Measurements from ENCODE around the gene KRT9. TPM values are rescaled to one million over a fixed set of nuclear protein-coding genes. Genes with fewer than 3 reads are reported as not detected.

The KRT9 gene
- total and polyA plus RNA-seq, 7 donors: not detected

GRCh38 chr17:41536741-41537613, 34.9 kb downstream of the KRT9 start:
- intact Hi-C loops (cut with DNase I): no loop called here
- no peak for TF ChIP-seq POLR2A (IDR thresholded peaks at IDR 0.05)
- no peak for TF ChIP-seq EP300 (IDR thresholded peaks at IDR 0.05)
- TF ChIP-seq POLR2AphosphoS5 (IDR thresholded peaks at IDR 0.05): no peak
- no peak for TF ChIP-seq CTCF (IDR thresholded peaks at IDR 0.05)
- H3K36me3 ChIP-seq: no peaks in the 10 kb centered on the region
- H3K9me3 ChIP-seq: no peaks in the 10 kb centered on the region
- no peak for DNase-seq
- H3K27ac ChIP-seq: no peak overlapping the region
- WGBS, 2 donors: 89 to 90% methylated on average over 7 of the region's 7 CpGs
- no peaks in the 10 kb centered on the region for H3K4me1 ChIP-seq
- peaks cover 0 to 7% (median 0%) of the 10 kb centered on the region in 3 donors for H3K27me3 ChIP-seq
- no peak overlapping the region for H3K4me3 ChIP-seq

- Histone ChIP-seq H3K4me3 (no peak overlapping the region), H3K4me1 (no peaks in the 10 kb centered on the region), H3K36me3 (no peaks in the 10 kb centered on the region), H3K27ac (no peak overlapping the region), H3K9me3 (no peaks in the 10 kb centered on the region), H3K27me3 (peaks cover 0 to 7% (median 4%) of the 10 kb centered on the region in 3 donors)
- no peak for TF ChIP-seq EP300 (IDR thresholded peaks at IDR 0.05)
- TF ChIP-seq CTCF (IDR thresholded peaks at IDR 0.05): no peak
- TF ChIP-seq POLR2AphosphoS5 (IDR thresholded peaks at IDR 0.05): no peak
- TF ChIP-seq POLR2A (IDR thresholded peaks at IDR 0.05): no peak
- WGBS, 2 donors: 62 to 68% methylated on average over 15 of the region's 15 CpGs
- DNase-seq: no peak
- intact Hi-C loops (cut with DNase I): no loop called here
Measured at GRCh38 chr17:41535764-41536481, 35.9 kb downstream of the KRT9 start.

- H3K9me3 ChIP-seq: no peaks in the 10 kb centered on the region
- H3K4me3 ChIP-seq: no peak overlapping the region
- H3K27me3 ChIP-seq: peaks cover 0 to 13% (median 12%) of the 10 kb centered on the region in 3 donors
- H3K4me1 ChIP-seq: no peaks in the 10 kb centered on the region
- intact Hi-C loops (cut with DNase I): no loop called here
- TF ChIP-seq CTCF (IDR thresholded peaks at IDR 0.05): no peak
- no peak for TF ChIP-seq EP300 (IDR thresholded peaks at IDR 0.05)
- TF ChIP-seq POLR2AphosphoS5 (IDR thresholded peaks at IDR 0.05): no peak
- no peak for TF ChIP-seq POLR2A (IDR thresholded peaks at IDR 0.05)
- no peaks in the 10 kb centered on the region for H3K36me3 ChIP-seq
- WGBS, 2 donors: 77 to 80% methylated on average over 7 of the region's 7 CpGs
- DNase-seq: no peak
- H3K27ac ChIP-seq: no peak overlapping the region
Measured at GRCh38 chr17:41534899-41535546, 36.8 kb downstream of the KRT9 start.

GRCh38 chr17:41533613-41534012, 38.2 kb downstream of the KRT9 start:
- no peak overlapping the region for H3K4me3 ChIP-seq
- intact Hi-C loops (cut with DNase I): no loop called here
- peaks cover 6 to 27% (median 25%) of the 10 kb centered on the region in 3 donors for H3K27me3 ChIP-seq
- whole genome bisulfite sequencing, 2 donors: 87 to 90% methylated on average over 7 of the region's 7 CpGs
- no peaks in the 10 kb centered on the region for H3K9me3 ChIP-seq
- H3K36me3 ChIP-seq: no peaks in the 10 kb centered on the region
- DNase-seq: no peak
- no peak overlapping the region for H3K27ac ChIP-seq
- H3K4me1 ChIP-seq: no peaks in the 10 kb centered on the region
- TF ChIP-seq CTCF (IDR thresholded peaks at IDR 0.05) (no peak), EP300 (IDR thresholded peaks at IDR 0.05) (no peak), POLR2A (IDR thresholded peaks at IDR 0.05) (no peak), POLR2AphosphoS5 (IDR thresholded peaks at IDR 0.05) (no peak)
